Measurements from ENCODE around the gene KRTAP12-1.
"Not testable (repeated sequence)": the region's sequence is repeated elsewhere in the genome, so short reads cannot be mapped to it uniquely, and the experiment has no call there.

- TF ChIP-seq CTCF (conservative IDR thresholded peaks at IDR 0.05); EZH2 (IDR thresholded peaks at IDR 0.05; ENCODE audit: low read depth): not testable (repeated sequence)
Observed at GRCh38 chr21:44638506-44639330, 43.2 kb downstream of the KRTAP12-1 start.
